GM19467 (cell line): Measurements from ENCODE around the gene ALDH1L2.
"Not testable (repeated sequence)": the region's sequence is repeated elsewhere in the genome, so short reads cannot be mapped to it uniquely, and the experiment has no call there.

Experiments used
- ATAC-seq: cut with Tn5 transposase; IDR thresholded peaks from one replicate; pipeline ENCODE4 v1.9.1; 2021; ENCODE audit warnings: mild to moderate bottlenecking, moderate library complexity; ENCODE audit not compliant: unreplicated experiment

The ALDH1L2 gene

GRCh38 chr12:104986022-104986941, 98.0 kb downstream of the ALDH1L2 start, which contains the start of gene NOPCHAP1:
NOPCHAP1 (plus strand) TSS chr12:104986316; CDS start chr12:104986353, 37 bp downstream.
- peak; percentile 91 for ATAC-seq

GRCh38 chr12:104985206-104985605, 99.1 kb downstream of the ALDH1L2 start:
- ATAC-seq: no peak

- not testable (repeated sequence) for ATAC-seq
Measured at GRCh38 chr12:104977688-104978087, 106.6 kb downstream of the ALDH1L2 start.

GRCh38 chr12:104976703-104977102, 107.6 kb downstream of the ALDH1L2 start:
- ATAC-seq: no peak

GRCh38 chr12:104975587-104976343, 108.5 kb downstream of the ALDH1L2 start:
- no peak for ATAC-seq

GRCh38 chr12:104974626-104975290, 109.5 kb downstream of the ALDH1L2 start:
- ATAC-seq: peak; percentile 94

GRCh38 chr12:104973250-104973649, 111.0 kb downstream of the ALDH1L2 start:
- no peak for ATAC-seq

- no peak for ATAC-seq
Measured at GRCh38 chr12:104971306-104971705, 113.0 kb downstream of the ALDH1L2 start.
